HepG2 (cell line): ENCODE data around the gene ZCCHC8.

ENCODE experiments used
- DPF2 ChIP-seq: sonication (generic); formaldehyde crosslinking; IDR thresholded peaks from 2 replicates; pipeline ENCODE4 v1.4.0; 2020; ENCODE audit warnings: mild to moderate bottlenecking, low read depth, missing genetic modification reagents, borderline replicate concordance
- EZH2 ChIP-seq: conservative IDR thresholded peaks from 2 replicates; pipeline ENCODE4 v1.6.1; 2012; ENCODE audit warnings: mild to moderate bottlenecking, low read depth, low read length, moderate library complexity
- KAT2B ChIP-seq: fragments of 150-350 bp; IDR thresholded peaks from 2 replicates; pipeline ENCODE4 v1.6.1; 2014; ENCODE audit warnings: low read depth, low read length, borderline replicate concordance
- KLF9 ChIP-seq: IDR thresholded peaks from 2 replicates; pipeline ENCODE4 v1.6.1; 2016; ENCODE audit warnings: low read depth
- MLXIP ChIP-seq: sonication (generic); formaldehyde crosslinking; IDR thresholded peaks from 2 replicates; pipeline ENCODE4 v1.9.0; 2021; ENCODE audit warnings: missing genetic modification reagents, borderline replicate concordance
- MTA1 ChIP-seq: sonication (generic); formaldehyde crosslinking; IDR thresholded peaks from 2 replicates; pipeline ENCODE4 v1.4.0; 2020; ENCODE audit warnings: missing genetic modification reagents, mild to moderate bottlenecking, borderline replicate concordance
- NFIB ChIP-seq: sonication (generic); formaldehyde crosslinking; IDR thresholded peaks from 2 replicates; pipeline ENCODE4 v1.9.0; 2021; ENCODE audit warnings: missing genetic modification reagents, mild to moderate bottlenecking, borderline replicate concordance
- U2AF2 ChIP-seq: fragments of 200-400 bp; formaldehyde crosslinking; IDR thresholded peaks from 2 replicates; pipeline ENCODE4 v1.6.1; 2017; ENCODE audit warnings: low read depth, mild to moderate bottlenecking, low read length
- ZBTB33 ChIP-seq: sonication (generic); formaldehyde crosslinking; IDR thresholded peaks from 2 replicates; pipeline ENCODE4 v1.4.0; 2020; ENCODE audit warnings: missing genetic modification reagents
- ZBTB40 ChIP-seq, 2 experiments: fragments of 450-650 bp in 1 of 2; sonication (generic) in 1 of 2; formaldehyde crosslinking in 1 of 2; IDR thresholded peaks; 2 replicates each; pipeline versions ENCODE4 v1.6.1 to v1.8.0; 2016 to 2022; ENCODE audit warnings: antibody characterized with exemption in 1 of 2, mild to moderate bottlenecking in 1 of 2, missing genetic modification reagents in 1 of 2
- ZNF704 ChIP-seq: sonication (generic); formaldehyde crosslinking; IDR thresholded peaks from 2 replicates; pipeline ENCODE4 v1.8.1; 2023; ENCODE audit warnings: mild to moderate bottlenecking, inconsistent platforms, moderate library complexity, missing genetic modification reagents, borderline replicate concordance
- ZNF891 ChIP-seq: sonication (generic); formaldehyde crosslinking; IDR thresholded peaks from 2 replicates; pipeline ENCODE4 v1.5.0; 2020; ENCODE audit warnings: mild to moderate bottlenecking, missing genetic modification reagents

- TF ChIP-seq ZNF704 (CRISPR knock-in tag) (no peak), KLF9 (CRISPR knock-in tag) (no peak), U2AF2 (no peak), ZBTB33 (0 out of 2 replicates have a peak, but pooled peaks have one; percentile 8), DPF2 (CRISPR knock-in tag) (no peak), NFIB (CRISPR knock-in tag) (no peak), EZH2 (no peak), ZNF891 (CRISPR knock-in tag) (no peak), MTA1 (CRISPR knock-in tag) (no peak), KAT2B (no peak), ZBTB40 (IDR thresholded peaks at IDR 0.05) (no peak), ZBTB40 (CRISPR knock-in tag; IDR thresholded peaks at IDR 0.05) (no peak), MLXIP (CRISPR knock-in tag) (no peak)
These were observed 22.5 kb upstream of the ZCCHC8 start for GRCh38 chr12:122523280-122523679.
